SK-N-DZ (cell line): ENCODE measurements around the gene DPF3. TPM values are rescaled to one million over a fixed set of nuclear protein-coding genes. Genes with fewer than 3 reads are reported as not detected.

ENCODE experiments used
- DNase-seq: peaks from one replicate; pipeline ENCODE4 v3.0.0-alpha.2; 2015; ENCODE audit warnings: low spot score
- polyA plus RNA-seq, 2 experiments: library from polyadenylated mRNA; depleted of rRNA; stranded (reverse); fragments of >200 nt; gene quantifications; 2 replicates each; pipeline ENCODE4 v1.2.3, GENCODE V29; 2014

The DPF3 gene
- 0.08 and 0.36 TPM in 2 replicates for polyA plus RNA-seq (2014; cell fraction: cytosol; rRNA removed)
- polyA plus RNA-seq (2014; cell fraction: nucleus; rRNA removed), result 0.95 and 6.7 TPM in 2 replicates

GRCh38 chr14:72893636-72894322 is at the start of gene DPF3:
TSS of gene DPF3 (minus strand) at chr14:72894101. CDS start at chr14:72894088, 13 bp downstream.
- DNase-seq, result peak; percentile 89

GRCh38 chr14:72942934-72943333 is 49.0 kb upstream of the DPF3 start:
- no peak for DNase-seq

GRCh38 chr14:72941286-72941985 is 47.5 kb upstream of the DPF3 start:
- no peak for DNase-seq

GRCh38 chr14:72939630-72940029 is 45.7 kb upstream of the DPF3 start:
- DNase-seq, result no peak

GRCh38 chr14:72932893-72933292 is 39.0 kb upstream of the DPF3 start:
- no peak for DNase-seq

GRCh38 chr14:72929316-72930080 is 35.6 kb upstream of the DPF3 start:
- no peak for DNase-seq

GRCh38 chr14:72928872-72929271 is 35.0 kb upstream of the DPF3 start:
- DNase-seq, result no peak

GRCh38 chr14:72926292-72927028 is 32.6 kb upstream of the DPF3 start, which contains the start of gene DCAF4:
TSS of gene DCAF4 (plus strand) at chr14:72926464. CDS start at chr14:72937979, 11,515 bp downstream.
- peak; percentile 98 for DNase-seq

GRCh38 chr14:72925815-72926291 is 32.0 kb upstream of the DPF3 start:
- DNase-seq, result no peak

- DNase-seq, result no peak
These were observed 31.4 kb upstream of the DPF3 start for GRCh38 chr14:72925171-72925759.

GRCh38 chr14:72924337-72924736 is 30.4 kb upstream of the DPF3 start:
- DNase-seq, result peak; percentile 27

- no peak for DNase-seq
These were observed 27.5 kb upstream of the DPF3 start for GRCh38 chr14:72921396-72921795.

GRCh38 chr14:72920008-72920407 is 26.1 kb upstream of the DPF3 start:
- DNase-seq, result no peak

GRCh38 chr14:72917094-72917802 is 23.3 kb upstream of the DPF3 start:
- no peak for DNase-seq

- DNase-seq, result no peak
These were observed 22.3 kb upstream of the DPF3 start for GRCh38 chr14:72916174-72916573.

GRCh38 chr14:72913809-72914208 is 19.9 kb upstream of the DPF3 start:
- no peak for DNase-seq

GRCh38 chr14:72909163-72909562 is 15.3 kb upstream of the DPF3 start:
- DNase-seq, result no peak

GRCh38 chr14:72907886-72908285 is 14.0 kb upstream of the DPF3 start:
- DNase-seq, result no peak

- DNase-seq, result no peak
These were observed 13.0 kb upstream of the DPF3 start for GRCh38 chr14:72906879-72907278.

GRCh38 chr14:72906316-72906715 is 12.4 kb upstream of the DPF3 start:
- DNase-seq, result no peak
